Muscle of arm (tissue), 12 donors: Measurements from ENCODE around the gene LRRC9. TPM values are rescaled to one million over a fixed set of nuclear protein-coding genes. Genes with fewer than 3 reads are reported as not detected.

Experiments
- DNase-seq: peaks from one replicate; pipeline ENCODE4 v3.0.0-alpha.2; 2013
- polyA plus RNA-seq, 12 donors: library from polyadenylated mRNA; unstranded; fragments of 120-200 nt; gene quantifications; one replicate each; pipeline ENCODE4 v1.2.1, GENCODE V29; 2013; ENCODE audit not compliant: insufficient read length in 12 of 12

Gene LRRC9
- polyA plus RNA-seq, 12 donors: 0.13 to 0.82 (median 0.31) TPM; not detected in 3

GRCh38 chr14:60107477-60107876, 187.5 kb downstream of the LRRC9 start:
- no peak for DNase-seq

GRCh38 chr14:60111732-60112131, 191.8 kb downstream of the LRRC9 start:
- no peak for DNase-seq

Other genes starting within 250 kb of the LRRC9 start
- 1 to 10 TPM in 11 of 12 donors, not detected in 1; 1.7 to 6.4 (median 2.4) TPM for gene RTN1, start 49.4 kb upstream of the LRRC9 start, polyA plus RNA-seq
- 10 to 100 TPM in 11 of 12 donors, not detected in 1; 41.8 to 74.2 (median 59.2) TPM for gene PCNX4, start 171.8 kb downstream of the LRRC9 start, polyA plus RNA-seq
- 100 to 1,000 TPM in 2 of 12 donors, 10 to 100 TPM in 9, not detected in 1; 33.4 to 140 (median 79.7) TPM for gene DHRS7, start 245.3 kb downstream of the LRRC9 start, polyA plus RNA-seq